HCT116 (cell line): Measurements from ENCODE around the gene SHROOM3. TPM values are rescaled to one million over a fixed set of nuclear protein-coding genes. Genes with fewer than 3 reads are reported as not detected.
A peak's percentile ranks its signal among the peaks of the same experiment; 100 is the strongest.

Experiments
- ATAC-seq: fragments of 200-7000 bp; cut with Tn5 transposase; 2 replicates; pipeline ENCODE4 v1.9.1; 2020; ENCODE audit warnings: mild to moderate bottlenecking, moderate library complexity
- BruUV-seq: library from RNA; stranded (reverse); fragments of 400-500 nt; replicated peaks from 2 replicates; lab custom pipeline; 2021; lab: Mats Ljungman, UMichigan
- CTCF ChIA-PET: fragments of 300-600 bp; sonication (Branson Sonifier 250); formaldehyde crosslinking; loops from one replicate; lab custom pipeline; 2021; ENCODE audit warnings: antibody characterized with exemption; lab: Charles Lee
- POLR2A ChIA-PET: fragments of 300-600, 350-600 bp; sonication (Branson Sonifier 250); formaldehyde crosslinking; loops from one replicate; lab custom pipeline; 2021; ENCODE audit warnings: antibody characterized with exemption; lab: Charles Lee
- RAD21 ChIA-PET, 2 experiments: fragments of 300-600 bp; sonication (Branson Sonifier 250); formaldehyde crosslinking; loops; one replicate each; lab custom pipeline; 2023; ENCODE audit warnings: low total read pairs in 2 of 2; ENCODE audit not compliant: uncharacterized antibody in 2 of 2, unreplicated experiment in 2 of 2, low non-redundant PET in 1 of 2; lab: Charles Lee
- DNase-seq: peaks from one replicate; pipeline ENCODE4 v3.0.0-alpha.2; 2010; ENCODE audit warnings: low read depth, low spot score
- H2AFZ ChIP-seq: fragments of 200-600 bp; shearing (Covaris generic), sonication (generic); 2 replicates; pipeline ENCODE4 v1.6.1; 2017; ENCODE audit warnings: low read depth, mixed run types, mixed read lengths, antibody characterized with exemption, low read length; ENCODE audit not compliant: poor library complexity, severe bottlenecking
- H3K27ac ChIP-seq: 2 replicates; pipeline ENCODE4 v1.5.1; 2012; ENCODE audit warnings: low read depth, low read length
- H3K27me3 ChIP-seq: fragments of 200-600 bp; sonication (generic); 2 replicates; pipeline ENCODE4 v1.6.1; 2016; ENCODE audit warnings: mixed run types, low read length, mixed read lengths; ENCODE audit not compliant: insufficient read depth
- H3K36me3 ChIP-seq, 2 experiments: fragments of 200-500 bp in 1 of 2; fragments of 200-600 bp in 1 of 2; sonication (Bioruptor generic) in 1 of 2; sonication (generic) in 1 of 2; 2 replicates each; pipeline versions ENCODE4 v1.5.1 to v1.6.1; 2014 to 2016; ENCODE audit warnings: low read length in 2 of 2, inconsistent platforms in 1 of 2, mixed read lengths in 1 of 2, mixed run types in 1 of 2; ENCODE audit not compliant: insufficient read depth in 2 of 2, control insufficient read depth in 1 of 2
- H3K4me1 ChIP-seq, 2 experiments: fragments of 200-600 bp in 1 of 2; sonication (generic) in 1 of 2; 2 replicates each; pipeline versions ENCODE4 v1.5.1 to v1.6.1; 2012 to 2017; ENCODE audit warnings: low read length in 2 of 2, inconsistent platforms in 1 of 2, mild to moderate bottlenecking in 1 of 2, mixed read lengths in 1 of 2, mixed run types in 1 of 2, moderate library complexity in 1 of 2; ENCODE audit not compliant: insufficient read depth in 2 of 2, control insufficient read depth in 1 of 2
- H3K4me2 ChIP-seq: fragments of 200-600 bp; sonication (generic); 2 replicates; pipeline ENCODE4 v1.6.1; 2017; ENCODE audit warnings: mixed run types, low read length, mixed read lengths
- H3K4me3 ChIP-seq, 2 experiments: fragments of 200-600 bp in 1 of 2; sonication (generic) in 1 of 2; replicated peaks in 1 of 2; 2 replicates each; pipeline ENCODE4 v1.5.1; 2011 to 2016; ENCODE audit warnings: low read length in 2 of 2, control low read depth in 1 of 2, low read depth in 1 of 2, mild to moderate bottlenecking in 1 of 2, mixed read lengths in 1 of 2, mixed run types in 1 of 2
- H3K79me2 ChIP-seq: fragments of 200-600 bp; sonication (generic); 2 replicates; pipeline ENCODE4 v1.6.1; 2017; ENCODE audit warnings: mild to moderate bottlenecking, mixed run types, low read length, moderate library complexity, mixed read lengths; ENCODE audit not compliant: insufficient read depth
- H3K9ac ChIP-seq: fragments of 200-600 bp; sonication (generic); 2 replicates; pipeline ENCODE4 v1.6.1; 2016; ENCODE audit warnings: low read length, mixed read lengths
- H3K9me2 ChIP-seq: fragments of 200-600 bp; sonication (generic), shearing (Covaris generic); 2 replicates; pipeline ENCODE4 v1.6.1; 2017; ENCODE audit warnings: mixed run types, mild to moderate bottlenecking, moderate library complexity; ENCODE audit not compliant: insufficient read depth
- H3K9me3 ChIP-seq, 2 experiments: fragments of 200-500 bp in 1 of 2; fragments of 200-600 bp in 1 of 2; sonication (Bioruptor generic) in 1 of 2; sonication (generic) in 1 of 2; 2 replicates each; pipeline ENCODE4 v1.6.1; 2014 to 2017; ENCODE audit warnings: low read length in 2 of 2, mixed read lengths in 2 of 2, inconsistent platforms in 1 of 2, low read depth in 1 of 2, mild to moderate bottlenecking in 1 of 2, mixed run types in 1 of 2, moderate library complexity in 1 of 2; ENCODE audit not compliant: control insufficient read depth in 1 of 2, insufficient read depth in 1 of 2
- H4K20me1 ChIP-seq: fragments of 200-600 bp; sonication (generic), shearing (Covaris generic); 2 replicates; pipeline ENCODE4 v1.6.1; 2017; ENCODE audit warnings: mixed run types, mild to moderate bottlenecking, moderate library complexity; ENCODE audit not compliant: insufficient read depth
- ATF3 ChIP-seq: IDR thresholded peaks from 2 replicates; pipeline ENCODE4 v1.6.1; 2012
- CBX3 ChIP-seq: IDR thresholded peaks from 2 replicates; pipeline ENCODE4 v1.6.1; 2012; ENCODE audit warnings: low read depth
- ELF1 ChIP-seq: IDR thresholded peaks from 2 replicates; pipeline ENCODE4 v1.6.1; 2012; ENCODE audit warnings: low read depth, borderline replicate concordance
- TCF7L2 ChIP-seq: IDR thresholded peaks from 2 replicates; pipeline ENCODE4 v1.7.0; 2011; ENCODE audit warnings: borderline replicate concordance, inconsistent platforms; ENCODE audit not compliant: insufficient read depth, insufficient read length; ENCODE audit errors: extremely low read depth
- ZBTB33 ChIP-seq: IDR thresholded peaks from 2 replicates; pipeline ENCODE4 v1.6.1; 2011; ENCODE audit warnings: mild to moderate bottlenecking, low read length, moderate library complexity; ENCODE audit not compliant: insufficient replicate concordance; ENCODE audit errors: extremely low read depth
- ZNF274 ChIP-seq: fragments of 200-500 bp; sonication (Bioruptor generic); IDR thresholded peaks from 2 replicates; pipeline ENCODE4 v1.6.1; 2014; ENCODE audit warnings: mild to moderate bottlenecking, low read depth, low read length, inconsistent platforms
- intact Hi-C: fragments of 100-400 bp; cut with micrococcal nuclease; formaldehyde crosslinking; loops from 2 replicates; pipeline ENCODE4 v1.10.0; 2022
- total RNA-seq: library from RNA; stranded (reverse); gene quantifications from one replicate; pipeline ENCODE4 v1.2.1, GENCODE V29; 2021; ENCODE audit not compliant: unreplicated experiment

The SHROOM3 gene
- total RNA-seq, 1 experiment from 2014 or later = 22.5 TPM

GRCh38 chr4:76457885-76458284 lies 22.9 kb downstream of the SHROOM3 start (continued):
- no peak for TF ChIP-seq ZBTB33

GRCh38 chr4:76458297-76458696 lies 23.3 kb downstream of the SHROOM3 start:
- intact Hi-C loops = no loop called here
- Histone ChIP-seq H2AFZ (peak overlapping the region; percentile 79), H3K79me2 (no peaks in the 10 kb centered on the region), H3K4me3 (0 out of 4 replicates have a peak overlapping the region, but pooled peaks of 1 of the 2 experiments have one; percentile 33), H3K4me1 (peaks cover 25 to 39% of the 10 kb centered on the region in 2 experiments), H3K9ac (peak overlapping the region; percentile 56), H3K27me3 (no peaks in the 10 kb centered on the region), H3K9me3 (no peaks in the 10 kb centered on the region), H3K9me2 (no peaks in the 10 kb centered on the region), H3K27ac (peak overlapping the region; percentile 78; the same call in 1 of the 2 replicates), H3K36me3 (no peaks in the 10 kb centered on the region), H4K20me1 (no peaks in the 10 kb centered on the region), H3K4me2 (peak overlapping the region; percentile 65)
- DNase-seq = no peak
- RAD21 ChIA-PET = no interaction called here
- TF ChIP-seq ZNF274 (no peak), CBX3 (no peak), TCF7L2 (no peak), ATF3 (no peak), ZBTB33 (no peak), ELF1 (no peak)
- CTCF ChIA-PET = no interaction called here
- no peak for ATAC-seq
- BruUV-seq = no TSS peak
- POLR2A ChIA-PET = interaction anchor here (1.1 to 1.5 kb wide), 2 partner anchors 11 to 27 kb away, joined by 4 to 5 read pairs; no protein-coding TSS in a partner anchor
